NB4 (cell line): ENCODE data around the gene CLASP1.

Source experiments
- MAX ChIP-seq: IDR thresholded peaks from 2 replicates; pipeline ENCODE4 v1.6.1; 2011; ENCODE audit warnings: low read depth, low read length
- MYC ChIP-seq: IDR thresholded peaks from 2 replicates; pipeline ENCODE4 v1.6.1; 2011; ENCODE audit warnings: low read depth, low read length
- POLR2A ChIP-seq: IDR thresholded peaks from 2 replicates; pipeline ENCODE4 v1.6.1; 2011; ENCODE audit warnings: mild to moderate bottlenecking; ENCODE audit not compliant: insufficient read length; ENCODE audit errors: extremely low read depth
- TF ChIP-seq, protein P1 (sequence below): IDR thresholded peaks from one replicate; pipeline ENCODE4 v1.5.1; 2012; ENCODE audit warnings: low read depth, low read length

DNA sequence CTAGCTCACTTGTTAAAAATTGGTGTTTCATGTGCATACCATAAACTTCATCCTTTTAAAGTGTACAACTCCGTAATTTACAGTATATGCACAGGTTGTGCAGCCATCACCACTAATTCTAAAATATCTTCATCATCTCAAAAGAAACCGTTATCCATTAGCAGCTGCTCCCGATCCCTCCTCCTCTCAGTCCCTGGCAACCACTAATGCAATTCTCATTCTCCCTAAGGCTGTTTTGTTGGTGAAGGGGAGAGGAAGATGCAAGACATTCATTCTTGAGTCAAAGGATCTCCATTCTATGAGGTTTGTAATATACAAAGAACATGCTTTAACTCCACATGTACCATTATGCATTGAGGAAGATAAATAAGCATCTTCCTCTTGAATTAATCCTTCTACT is 70.0 kb downstream of the CLASP1 start:
- TF ChIP-seq POLR2A: no peak
- TF ChIP-seq, protein P1, sequence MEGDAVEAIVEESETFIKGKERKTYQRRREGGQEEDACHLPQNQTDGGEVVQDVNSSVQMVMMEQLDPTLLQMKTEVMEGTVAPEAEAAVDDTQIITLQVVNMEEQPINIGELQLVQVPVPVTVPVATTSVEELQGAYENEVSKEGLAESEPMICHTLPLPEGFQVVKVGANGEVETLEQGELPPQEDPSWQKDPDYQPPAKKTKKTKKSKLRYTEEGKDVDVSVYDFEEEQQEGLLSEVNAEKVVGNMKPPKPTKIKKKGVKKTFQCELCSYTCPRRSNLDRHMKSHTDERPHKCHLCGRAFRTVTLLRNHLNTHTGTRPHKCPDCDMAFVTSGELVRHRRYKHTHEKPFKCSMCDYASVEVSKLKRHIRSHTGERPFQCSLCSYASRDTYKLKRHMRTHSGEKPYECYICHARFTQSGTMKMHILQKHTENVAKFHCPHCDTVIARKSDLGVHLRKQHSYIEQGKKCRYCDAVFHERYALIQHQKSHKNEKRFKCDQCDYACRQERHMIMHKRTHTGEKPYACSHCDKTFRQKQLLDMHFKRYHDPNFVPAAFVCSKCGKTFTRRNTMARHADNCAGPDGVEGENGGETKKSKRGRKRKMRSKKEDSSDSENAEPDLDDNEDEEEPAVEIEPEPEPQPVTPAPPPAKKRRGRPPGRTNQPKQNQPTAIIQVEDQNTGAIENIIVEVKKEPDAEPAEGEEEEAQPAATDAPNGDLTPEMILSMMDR: no peak
- no peak for TF ChIP-seq MYC
- no peak for TF ChIP-seq MAX
